Thyroid gland (tissue), 4 donors: ENCODE data around the gene TROAP.

ENCODE experiments used
- POLR2A ChIP-seq, 2 donors: fragments of 450-650 bp; IDR thresholded peaks; one replicate each; pipeline ENCODE4 v1.6.1; 2017; ENCODE audit warnings: antibody characterized with exemption in 2 of 2, mild to moderate bottlenecking in 2 of 2, moderate library complexity in 1 of 2
- TF ChIP-seq, protein P1 (sequence below), 6 experiments: fragments of 200-600 bp in 3 of 6; fragments of 450-650 bp in 3 of 6; sonication (generic) in 3 of 6; IDR thresholded peaks; one replicate each; pipeline ENCODE4 v1.5.1; 2016 to 2019; ENCODE audit warnings: antibody characterized with exemption in 6 of 6, mild to moderate bottlenecking in 2 of 6, inconsistent platforms in 1 of 6, moderate library complexity in 1 of 6

DNA sequence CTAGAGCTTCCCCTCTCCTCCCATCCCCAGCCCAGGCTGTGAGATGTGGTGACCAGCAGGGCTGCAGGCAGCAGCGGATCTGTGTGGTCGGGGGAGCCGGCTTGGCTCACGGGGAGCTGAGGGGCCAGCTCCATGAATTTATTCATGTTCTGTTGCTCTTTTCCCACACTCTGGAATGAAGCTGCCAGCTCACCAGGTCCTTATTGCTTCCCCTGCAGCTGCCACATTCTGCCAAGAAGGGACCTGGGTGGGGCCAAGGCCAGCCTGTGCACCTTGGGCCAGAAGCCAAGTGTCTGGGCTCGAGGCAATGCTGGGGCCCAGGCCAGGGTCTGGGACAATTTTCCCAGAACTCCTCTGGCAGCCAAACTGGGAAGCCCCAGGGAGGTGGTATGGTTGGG, 16.4 kb downstream of the TROAP start:
- TF ChIP-seq, protein P1, sequence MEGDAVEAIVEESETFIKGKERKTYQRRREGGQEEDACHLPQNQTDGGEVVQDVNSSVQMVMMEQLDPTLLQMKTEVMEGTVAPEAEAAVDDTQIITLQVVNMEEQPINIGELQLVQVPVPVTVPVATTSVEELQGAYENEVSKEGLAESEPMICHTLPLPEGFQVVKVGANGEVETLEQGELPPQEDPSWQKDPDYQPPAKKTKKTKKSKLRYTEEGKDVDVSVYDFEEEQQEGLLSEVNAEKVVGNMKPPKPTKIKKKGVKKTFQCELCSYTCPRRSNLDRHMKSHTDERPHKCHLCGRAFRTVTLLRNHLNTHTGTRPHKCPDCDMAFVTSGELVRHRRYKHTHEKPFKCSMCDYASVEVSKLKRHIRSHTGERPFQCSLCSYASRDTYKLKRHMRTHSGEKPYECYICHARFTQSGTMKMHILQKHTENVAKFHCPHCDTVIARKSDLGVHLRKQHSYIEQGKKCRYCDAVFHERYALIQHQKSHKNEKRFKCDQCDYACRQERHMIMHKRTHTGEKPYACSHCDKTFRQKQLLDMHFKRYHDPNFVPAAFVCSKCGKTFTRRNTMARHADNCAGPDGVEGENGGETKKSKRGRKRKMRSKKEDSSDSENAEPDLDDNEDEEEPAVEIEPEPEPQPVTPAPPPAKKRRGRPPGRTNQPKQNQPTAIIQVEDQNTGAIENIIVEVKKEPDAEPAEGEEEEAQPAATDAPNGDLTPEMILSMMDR (IDR thresholded peaks at IDR 0.05), result no peak
- TF ChIP-seq POLR2A (IDR thresholded peaks at IDR 0.05), result no peak
